B cell (primary cell): ENCODE measurements around the gene KRT12. TPM values are rescaled to one million over a fixed set of nuclear protein-coding genes. Genes with fewer than 3 reads are reported as not detected.

ENCODE experiments used
- ATAC-seq: fragments of 200-7000 bp; cut with Tn5 transposase; one replicate; pipeline ENCODE4 v1.10.0; 2021; ENCODE audit warnings: low read depth, mild to moderate bottlenecking, moderate number of reproducible peaks, moderate library complexity
- CTCF ChIA-PET: fragments of 350-600 bp; sonication (Branson Sonifier 250); formaldehyde crosslinking; loops from one replicate; lab custom pipeline; 2021; ENCODE audit warnings: antibody characterized with exemption, inconsistent platforms; lab: Charles Lee
- POLR2A ChIA-PET: fragments of 350-600 bp; sonication (Branson Sonifier 250); formaldehyde crosslinking; loops from one replicate; lab custom pipeline; 2021; ENCODE audit warnings: antibody characterized with exemption; lab: Charles Lee
- DNase-seq: peaks from one replicate; pipeline ENCODE4 v3.0.0; 2013
- H2AFZ ChIP-seq: 2 replicates; pipeline ENCODE4 v1.6.1; 2012; ENCODE audit warnings: mild to moderate bottlenecking, low read depth, low read length; ENCODE audit not compliant: insufficient read depth, poor library complexity, severe bottlenecking
- H3K27ac ChIP-seq, 2 donors: 1 replicate in 1 of 2; 2 replicates in 1 of 2; pipeline ENCODE4 v1.5.1; 2012 to 2013; ENCODE audit warnings: low read length in 2 of 2, mild to moderate bottlenecking in 2 of 2, moderate library complexity in 1 of 2
- H3K27me3 ChIP-seq, 4 experiments: fragments of 200-600 bp in 1 of 4; sonication (generic) in 1 of 4; replicated peaks in 1 of 4; 1 replicate in 2 of 4; 2 replicates in 2 of 4; pipeline versions ENCODE4 v1.6.1 to v1.7.0; 2013 to 2016; ENCODE audit warnings: low read length in 3 of 4, mild to moderate bottlenecking in 2 of 4, mixed read lengths in 1 of 4, moderate library complexity in 1 of 4; ENCODE audit not compliant: insufficient read depth in 4 of 4, control insufficient read depth in 3 of 4; ENCODE audit errors: control extremely low read depth in 1 of 4
- H3K36me3 ChIP-seq, 2 experiments: replicated peaks in 1 of 2; 1 replicate in 1 of 2; 2 replicates in 1 of 2; pipeline versions ENCODE4 v1.6.1 to v1.7.1; 2013; ENCODE audit warnings: low read length in 1 of 2; ENCODE audit not compliant: insufficient read depth in 2 of 2, control insufficient read depth in 1 of 2; ENCODE audit errors: control extremely low read depth in 1 of 2, extremely low read depth in 1 of 2
- H3K4me1 ChIP-seq, 2 donors: fragments of 200-600 bp in 1 of 2; sonication (generic) in 1 of 2; 1 replicate in 1 of 2; 2 replicates in 1 of 2; pipeline versions ENCODE4 v1.5.1 to v1.6.1; 2013 to 2017; ENCODE audit warnings: low read length in 2 of 2; ENCODE audit not compliant: control insufficient read depth in 2 of 2, insufficient read depth in 2 of 2
- H3K4me2 ChIP-seq: replicated peaks from 2 replicates; pipeline ENCODE3; 2012; ENCODE audit warnings: mild to moderate bottlenecking, low read depth, low read length; ENCODE audit not compliant: poor library complexity, severe bottlenecking
- H3K4me3 ChIP-seq, 5 experiments: fragments of 200-600 bp in 1 of 5; sonication (generic) in 1 of 5; 1 replicate in 3 of 5; 2 replicates in 2 of 5; pipeline versions ENCODE4 v1.5.1 to v1.7.0; 2011 to 2016; ENCODE audit warnings: low read length in 4 of 5, mild to moderate bottlenecking in 4 of 5, low read depth in 2 of 5, control low read depth in 1 of 5, moderate library complexity in 1 of 5; ENCODE audit not compliant: insufficient read depth in 1 of 5; ENCODE audit errors: control extremely low read depth in 1 of 5, extremely low read depth in 1 of 5
- H3K79me2 ChIP-seq: fragments of 200-600 bp; sonication (generic); one replicate; pipeline ENCODE4 v1.6.0; 2016; ENCODE audit warnings: low read length; ENCODE audit not compliant: control insufficient read depth, insufficient read depth
- H3K9ac ChIP-seq: fragments of 200-600 bp; sonication (generic); 2 replicates; pipeline ENCODE4 v1.6.1; 2017; ENCODE audit warnings: mild to moderate bottlenecking, low read length, moderate library complexity
- H3K9me3 ChIP-seq, 3 donors: one replicate each; pipeline versions ENCODE4 v1.6.1 to v1.7.1; 2013; ENCODE audit warnings: low read length in 2 of 3; ENCODE audit not compliant: control insufficient read depth in 2 of 3, insufficient read depth in 1 of 3; ENCODE audit errors: control extremely low read depth in 1 of 3
- H4K20me1 ChIP-seq: 2 replicates; pipeline ENCODE4 v1.6.0; 2012; ENCODE audit warnings: mild to moderate bottlenecking, low read length; ENCODE audit not compliant: insufficient read depth, control insufficient read depth, poor library complexity, severe bottlenecking
- H3K27ac Mint-ChIP-seq: one replicate; pipeline ENCODE4 v1.8.0; 2021; ENCODE audit warnings: mixed read lengths
- H3K27me3 Mint-ChIP-seq: one replicate; pipeline ENCODE4 v1.8.0; 2021; ENCODE audit warnings: mixed read lengths
- H3K4me1 Mint-ChIP-seq: one replicate; pipeline ENCODE4 v1.8.0; 2021; ENCODE audit warnings: mixed read lengths
- H3K4me3 Mint-ChIP-seq: one replicate; pipeline ENCODE4 v1.8.0; 2021; ENCODE audit warnings: mixed read lengths
- H3K9me3 Mint-ChIP-seq: one replicate; pipeline ENCODE4 v1.8.0; 2022; ENCODE audit warnings: mixed read lengths; ENCODE audit not compliant: insufficient read depth
- EZH2 ChIP-seq: IDR thresholded peaks from 2 replicates; pipeline ENCODE4 v1.6.1; 2012; ENCODE audit warnings: borderline replicate concordance, low read depth, mild to moderate bottlenecking, moderate library complexity, low read length; ENCODE audit not compliant: insufficient read depth, poor library complexity, severe bottlenecking
- WGBS: methylation state at CpG from one replicate; pipeline ENCODE4 v1.1.5; 2013; ENCODE audit warnings: missing lambda C conversion rate; ENCODE audit not compliant: insufficient coverage; 5-methylcytosine and 5-hydroxymethylcytosine counted together
- intact Hi-C: fragments of 100-400 bp; cut with micrococcal nuclease; formaldehyde crosslinking; loops from one replicate; pipeline ENCODE4 v1.10.0; 2022
- polyA plus RNA-seq: library from polyadenylated mRNA; depleted of rRNA; stranded (reverse); fragments of >200 nt; gene quantifications from 2 replicates; pipeline ENCODE4 v1.2.3, GENCODE V29; 2012
- total RNA-seq, 2 donors: library from RNA; stranded (reverse); fragments of 120-200 nt in 1 of 2; gene quantifications; 1 replicate in 1 of 2; 2 replicates in 1 of 2; pipeline versions ENCODE4 v1.2.3 to v1.2.4, GENCODE V29; 2013 to 2022
- TF ChIP-seq, protein P1 (sequence below): fragments of 200-600 bp; IDR thresholded peaks from one replicate; pipeline ENCODE4 v1.8.0; 2022; ENCODE audit warnings: antibody characterized with exemption, mild to moderate bottlenecking

Gene KRT12
- total and polyA plus RNA-seq, 2 donors (not counting 1 experiment from before 2014, with no cell fraction given) = not detected

DNA sequence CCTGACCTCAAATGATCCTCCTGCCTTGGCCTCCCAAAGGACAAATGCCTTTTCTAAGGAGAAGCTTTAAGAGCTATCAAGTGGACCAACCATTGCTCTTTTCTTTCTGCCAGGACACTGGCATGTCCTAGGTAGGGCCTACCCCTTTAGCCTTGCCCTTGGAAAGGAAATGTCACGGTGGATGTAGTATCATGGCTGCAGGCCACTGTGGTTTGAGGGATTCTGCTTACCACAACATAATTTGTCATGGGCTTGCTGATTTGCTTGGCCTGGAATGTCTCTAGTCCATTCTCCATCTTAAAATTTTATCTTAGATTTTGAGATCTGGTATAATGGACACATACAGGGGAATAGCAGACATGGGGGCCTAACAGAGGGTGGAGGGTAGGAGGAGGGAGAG lies 12.0 kb upstream of the KRT12 start:
- no peak overlapping the region for H2AFZ ChIP-seq

GRCh38 chr17:40878044-40878443 lies 11.0 kb upstream of the KRT12 start:
- Histone ChIP-seq H3K9ac (no peak overlapping the region), H3K4me3 (no peak overlapping the region), H3K36me3 (no peaks in the 10 kb centered on the region), H3K9me3 (no peaks in the 10 kb centered on the region), H3K4me2 (no peak overlapping the region), H3K27ac (no peak overlapping the region), H3K27me3 (no peaks in the 10 kb centered on the region), H3K4me1 (no peaks in the 10 kb centered on the region), H2AFZ (no peak overlapping the region), H4K20me1 (no peaks in the 10 kb centered on the region), H3K79me2 (no peaks in the 10 kb centered on the region)
- POLR2A ChIA-PET = no interaction called here
- DNase-seq (no peak), ATAC-seq (no peak)
- Mint-ChIP-seq H3K9me3 (no peaks in the 10 kb centered on the region), H3K27me3 (peaks cover 15% of the 10 kb centered on the region), H3K4me3 (no peak overlapping the region), H3K27ac (no peak overlapping the region), H3K4me1 (no peaks in the 10 kb centered on the region)
- intact Hi-C loops = no loop called here
- CTCF ChIA-PET = interaction anchor here (0.5 kb wide), 1 partner anchor 1467 kb away, joined by 3 read pairs; no protein-coding TSS in a partner anchor
- 97% methylated on average over 9 of the region's 9 CpGs for whole genome bisulfite sequencing
- TF ChIP-seq, protein P1, sequence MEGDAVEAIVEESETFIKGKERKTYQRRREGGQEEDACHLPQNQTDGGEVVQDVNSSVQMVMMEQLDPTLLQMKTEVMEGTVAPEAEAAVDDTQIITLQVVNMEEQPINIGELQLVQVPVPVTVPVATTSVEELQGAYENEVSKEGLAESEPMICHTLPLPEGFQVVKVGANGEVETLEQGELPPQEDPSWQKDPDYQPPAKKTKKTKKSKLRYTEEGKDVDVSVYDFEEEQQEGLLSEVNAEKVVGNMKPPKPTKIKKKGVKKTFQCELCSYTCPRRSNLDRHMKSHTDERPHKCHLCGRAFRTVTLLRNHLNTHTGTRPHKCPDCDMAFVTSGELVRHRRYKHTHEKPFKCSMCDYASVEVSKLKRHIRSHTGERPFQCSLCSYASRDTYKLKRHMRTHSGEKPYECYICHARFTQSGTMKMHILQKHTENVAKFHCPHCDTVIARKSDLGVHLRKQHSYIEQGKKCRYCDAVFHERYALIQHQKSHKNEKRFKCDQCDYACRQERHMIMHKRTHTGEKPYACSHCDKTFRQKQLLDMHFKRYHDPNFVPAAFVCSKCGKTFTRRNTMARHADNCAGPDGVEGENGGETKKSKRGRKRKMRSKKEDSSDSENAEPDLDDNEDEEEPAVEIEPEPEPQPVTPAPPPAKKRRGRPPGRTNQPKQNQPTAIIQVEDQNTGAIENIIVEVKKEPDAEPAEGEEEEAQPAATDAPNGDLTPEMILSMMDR = no peak
- no peak for TF ChIP-seq EZH2

More for the DNA sequence above, 12.0 kb upstream of the KRT12 start:
- ATAC-seq = no peak
- Mint-ChIP-seq H3K4me1 (no peaks in the 10 kb centered on the region), H3K4me3 (no peak overlapping the region), H3K27ac (no peak overlapping the region), H3K9me3 (no peaks in the 10 kb centered on the region), H3K27me3 (peaks cover 22% of the 10 kb centered on the region)
- CTCF ChIA-PET = no interaction called here
- Histone ChIP-seq H3K9me3 (no peaks in the 10 kb centered on the region), H3K9ac (no peak overlapping the region), H4K20me1 (no peaks in the 10 kb centered on the region), H3K36me3 (no peaks in the 10 kb centered on the region), H3K4me1 (no peaks in the 10 kb centered on the region), H3K27me3 (no peaks in the 10 kb centered on the region), H3K79me2 (no peaks in the 10 kb centered on the region), H3K4me2 (no peak overlapping the region), H3K27ac (no peak overlapping the region), H3K4me3 (no peak overlapping the region)
- TF ChIP-seq, protein P1 = no peak
- no peak for TF ChIP-seq EZH2
- intact Hi-C loops = no loop called here
- POLR2A ChIA-PET = no interaction called here
- no CpG with 5 or more reads among the region's 1 CpG for WGBS
- DNase-seq = no peak
